ENCODE measurements around the gene PTPRD. TPM values are rescaled to one million over a fixed set of nuclear protein-coding genes. Genes with fewer than 3 reads are reported as not detected.

PTPRD gene
- total and polyA plus RNA-seq, 9 of the 15 experiments (the other 6 are each of a cell fraction or from before 2014, with no cell fraction given), result 0.11 TPM; not detected in 8

GRCh38 chr9:8901146-8901545 is 1711.7 kb downstream of the PTPRD start:
- no TSS peak for BruUV-seq (replicated peaks)
- Histone ChIP-seq H2AFZ (ENCODE audit: low read depth, low read length) (no peak overlapping the region), H3K79me2 (ENCODE audit: control insufficient read depth, insufficient read depth, low read length) (no peaks in the 10 kb centered on the region), H3K27me3 (ENCODE audit: control insufficient read depth in 2 of 2, insufficient read depth in 2 of 2, low read length in 2 of 2) (no peaks in the 10 kb centered on the region), H3K4me3 (no peak overlapping the region), H3K9ac (ENCODE audit: insufficient read depth in 1 of 2, low read depth in 2 of 2, low read length in 2 of 2) (no peak overlapping the region), H3K9me1 (ENCODE audit: control insufficient read depth, insufficient read depth, low read length) (no peaks in the 10 kb centered on the region), H3K4me1 (replicated peaks in 1 of 2; ENCODE audit: control insufficient read depth in 2 of 2, insufficient read depth in 2 of 2, low read length in 2 of 2) (no peaks in the 10 kb centered on the region), H4K20me1 (replicated peaks; ENCODE audit: control insufficient read depth, insufficient read depth, low read length) (no peaks in the 10 kb centered on the region), H3K36me3 (ENCODE audit: control insufficient read depth, insufficient read depth, low read length) (no peaks in the 10 kb centered on the region), H3K4me2 (ENCODE audit: insufficient read depth, low read length) (no peak overlapping the region), H3K27ac (ENCODE audit: extremely low read depth, low read depth, low read length) (no peak overlapping the region), H3K9me3 (replicated peaks; ENCODE audit: control insufficient read depth, insufficient read depth, low read depth, low read length) (no peaks in the 10 kb centered on the region)
- TF ChIP-seq POLR2G (IDR thresholded peaks at IDR 0.05; ENCODE audit: low read depth, low read length) (no peak), ZNF143 (CRISPR knock-in tag; IDR thresholded peaks at IDR 0.05) (no peak), RCOR1 (IDR thresholded peaks at IDR 0.05; ENCODE audit: borderline replicate concordance in 1 of 2, low read depth in 2 of 2, low read length in 2 of 2) (no peak), HNRNPLL (IDR thresholded peaks at IDR 0.05; ENCODE audit: low read depth, low read length, poor library complexity, severe bottlenecking) (no peak)
- POLR2A ChIA-PET, result no interaction called here
- CTCF ChIA-PET (ENCODE audit: low intra/inter-chr PET ratio), result no interaction called here
- intact Hi-C loops (cut with micrococcal nuclease) (no loop called here), in situ Hi-C loops (cut with MboI) (no loop called here)
- WGBS (ENCODE audit: insufficient coverage, low coverage, missing lambda C conversion rate), result 0% methylated on average over 2 of the region's 2 CpGs
- FAIRE-seq (no peak), ATAC-seq (no peak), DNase-seq (ENCODE audit: extremely low read depth in 1 of 4, low spot score in 3 of 4) (no peak)

GRCh38 chr9:8899511-8899910 is 1713.3 kb downstream of the PTPRD start:
- no TSS peak for BruUV-seq (replicated peaks)
- Histone ChIP-seq H4K20me1 (replicated peaks; ENCODE audit: control insufficient read depth, insufficient read depth, low read length) (no peaks in the 10 kb centered on the region), H3K36me3 (ENCODE audit: control insufficient read depth, insufficient read depth, low read length) (no peaks in the 10 kb centered on the region), H3K4me2 (ENCODE audit: insufficient read depth, low read length) (no peak overlapping the region), H3K4me1 (replicated peaks in 1 of 2; ENCODE audit: control insufficient read depth in 2 of 2, insufficient read depth in 2 of 2, low read length in 2 of 2) (no peaks in the 10 kb centered on the region), H3K9me1 (ENCODE audit: control insufficient read depth, insufficient read depth, low read length) (no peaks in the 10 kb centered on the region), H3K79me2 (ENCODE audit: control insufficient read depth, insufficient read depth, low read length) (no peaks in the 10 kb centered on the region), H2AFZ (ENCODE audit: low read depth, low read length) (no peak overlapping the region), H3K4me3 (no peak overlapping the region), H3K9me3 (replicated peaks; ENCODE audit: control insufficient read depth, insufficient read depth, low read depth, low read length) (no peaks in the 10 kb centered on the region), H3K27ac (ENCODE audit: extremely low read depth, low read depth, low read length) (no peak overlapping the region), H3K9ac (ENCODE audit: insufficient read depth in 1 of 2, low read depth in 2 of 2, low read length in 2 of 2) (no peak overlapping the region), H3K27me3 (ENCODE audit: control insufficient read depth in 2 of 2, insufficient read depth in 2 of 2, low read length in 2 of 2) (no peaks in the 10 kb centered on the region)
- FAIRE-seq (no peak), ATAC-seq (no peak), DNase-seq (ENCODE audit: extremely low read depth in 1 of 4, low spot score in 3 of 4) (no peak)
- TF ChIP-seq ZNF217 (CRISPR knock-in tag; IDR thresholded peaks at IDR 0.05), result no peak
- TF ChIP-seq JUN (IDR thresholded peaks at IDR 0.05; ENCODE audit: borderline replicate concordance, low read depth, low read length), result no peak
- no peak for TF ChIP-seq JUN (CRISPR knock-in tag; IDR thresholded peaks at IDR 0.05; ENCODE audit: borderline replicate concordance)
- no peak for TF ChIP-seq SIRT6 (IDR thresholded peaks at IDR 0.05; ENCODE audit: low read depth, low read length)
- POLR2A ChIA-PET, result no interaction called here
- in situ Hi-C loops (cut with MboI), result no loop called here
- intact Hi-C loops (cut with micrococcal nuclease), result no loop called here
- CTCF ChIA-PET (ENCODE audit: low intra/inter-chr PET ratio), result no interaction called here
- 0% methylated on average over 4 of the region's 4 CpGs for WGBS (ENCODE audit: insufficient coverage, low coverage, missing lambda C conversion rate)
